SK-N-SH (cell line): Measurements from ENCODE around the gene RFTN1. TPM values are rescaled to one million over a fixed set of nuclear protein-coding genes. Genes with fewer than 3 reads are reported as not detected.
"Not testable (repeated sequence)": the region's sequence is repeated elsewhere in the genome, so short reads cannot be mapped to it uniquely, and the experiment has no call there.

Source experiments
- CTCF ChIA-PET: fragments of 300-600, 350-600 bp; formaldehyde crosslinking; extraction: SDS; loops from one replicate; lab custom pipeline; 2021; lab: Yijun Ruan, JAX
- POLR2A ChIA-PET: fragments of 350-600 bp; sonication (Branson Sonifier 250); formaldehyde crosslinking; extraction: SDS; loops from one replicate; lab custom pipeline; 2020; ENCODE audit warnings: antibody characterized with exemption, inconsistent platforms; lab: Yijun Ruan, JAX
- DNase-seq: peaks from one replicate; pipeline ENCODE4 v3.0.0; 2012
- H2AFZ ChIP-seq: fragments of 200-600 bp; sonication (generic); 2 replicates; pipeline ENCODE4 v1.8.1; 2016; ENCODE audit warnings: antibody characterized with exemption, mild to moderate bottlenecking, low read depth
- H3F3A ChIP-seq: fragments of 200-600 bp; sonication (generic); replicated peaks from 2 replicates; pipeline ENCODE3; 2016; ENCODE audit warnings: antibody characterized with exemption, mild to moderate bottlenecking; ENCODE audit not compliant: insufficient read depth
- H3K27ac ChIP-seq, 2 experiments: fragments of 200-500 bp in 1 of 2; fragments of 200-600 bp in 1 of 2; sonication (Bioruptor generic) in 1 of 2; sonication (generic), shearing (Covaris generic) in 1 of 2; 2 replicates each; pipeline versions ENCODE4 v1.5.1 to v1.6.1; 2014 to 2016; ENCODE audit warnings: low read depth in 2 of 2, inconsistent platforms in 1 of 2, low read length in 1 of 2, mild to moderate bottlenecking in 1 of 2, mixed read lengths in 1 of 2
- H3K27me3 ChIP-seq: fragments of 200-600 bp; sonication (generic), shearing (Covaris generic); 2 replicates; pipeline ENCODE4 v1.6.1; 2016; ENCODE audit warnings: mixed run types; ENCODE audit not compliant: insufficient read depth
- H3K36me3 ChIP-seq, 2 experiments: fragments of 200-500 bp in 1 of 2; fragments of 200-600 bp in 1 of 2; sonication (Bioruptor generic) in 1 of 2; sonication (generic) in 1 of 2; replicated peaks in 1 of 2; 2 replicates each; pipeline versions ENCODE3 to v1.5.1; 2014 to 2016; ENCODE audit warnings: low read length in 1 of 2, mild to moderate bottlenecking in 1 of 2; ENCODE audit not compliant: insufficient read depth in 2 of 2, control insufficient read depth in 1 of 2
- H3K4me1 ChIP-seq, 2 experiments: fragments of 200-500 bp in 1 of 2; fragments of 200-600 bp in 1 of 2; sonication (Bioruptor generic) in 1 of 2; sonication (generic), shearing (Covaris generic) in 1 of 2; 2 replicates each; pipeline versions ENCODE4 v1.5.1 to v1.6.1; 2014 to 2016; ENCODE audit warnings: low read depth in 1 of 2, low read length in 1 of 2, mixed run types in 1 of 2; ENCODE audit not compliant: insufficient read depth in 2 of 2, control insufficient read depth in 1 of 2
- H3K4me2 ChIP-seq: fragments of 200-600 bp; sonication (generic), shearing (Covaris generic); 2 replicates; pipeline ENCODE4 v1.6.1; 2017; ENCODE audit warnings: mixed run types
- H3K4me3 ChIP-seq, 2 experiments: fragments of 200-500 bp in 1 of 2; fragments of 200-600 bp in 1 of 2; sonication (Bioruptor generic) in 1 of 2; sonication (generic), shearing (Covaris generic) in 1 of 2; 2 replicates each; pipeline versions ENCODE4 v1.5.1 to v1.8.1; 2014 to 2016; ENCODE audit warnings: low read depth in 2 of 2, inconsistent platforms in 1 of 2, low read length in 1 of 2, mild to moderate bottlenecking in 1 of 2, mixed read lengths in 1 of 2, moderate library complexity in 1 of 2
- H3K79me2 ChIP-seq: fragments of 200-600 bp; sonication (generic); 2 replicates; pipeline ENCODE4 v1.8.1; 2017; ENCODE audit warnings: mild to moderate bottlenecking; ENCODE audit not compliant: insufficient read depth
- H3K9ac ChIP-seq: fragments of 200-600 bp; sonication (generic); 2 replicates; pipeline ENCODE4 v1.6.1; 2017; ENCODE audit warnings: mixed run types
- H3K9me2 ChIP-seq: fragments of 200-600 bp; sonication (generic); 2 replicates; pipeline ENCODE4 v1.6.1; 2017; ENCODE audit warnings: mixed run types
- H3K9me3 ChIP-seq: fragments of 200-600 bp; sonication (generic); 2 replicates; pipeline ENCODE4 v1.6.1; 2017; ENCODE audit warnings: mixed run types, mild to moderate bottlenecking, moderate library complexity
- H4K20me1 ChIP-seq: fragments of 200-600 bp; sonication (generic); 2 replicates; pipeline ENCODE4 v1.6.1; 2017; ENCODE audit warnings: mild to moderate bottlenecking, mixed run types; ENCODE audit not compliant: insufficient read depth
- ELF1 ChIP-seq: IDR thresholded peaks from 2 replicates; pipeline ENCODE4 v1.4.0; 2012
- EP300 ChIP-seq, 2 experiments: IDR thresholded peaks; 2 replicates each; pipeline versions ENCODE4 v1.4.0 to v1.6.1; 2012; ENCODE audit warnings: borderline replicate concordance in 1 of 2, low read depth in 1 of 2, low read length in 1 of 2
- EZH2phosphoT487 ChIP-seq: fragments of 200-600 bp; sonication (generic); IDR thresholded peaks from 2 replicates; pipeline ENCODE4 v1.6.1; 2017; ENCODE audit warnings: low read depth, mixed run types, mild to moderate bottlenecking, antibody characterized with exemption, moderate library complexity, borderline replicate concordance
- FOXJ3 ChIP-seq: sonication (generic); formaldehyde crosslinking; IDR thresholded peaks from 2 replicates; pipeline ENCODE4 v1.5.1; 2020; ENCODE audit warnings: mild to moderate bottlenecking, missing genetic modification reagents
- GATA2 ChIP-seq: sonication (generic); formaldehyde crosslinking; IDR thresholded peaks from 2 replicates; pipeline ENCODE4 v1.5.0; 2020; ENCODE audit warnings: mild to moderate bottlenecking, missing genetic modification reagents
- MEF2A ChIP-seq: IDR thresholded peaks from 2 replicates; pipeline ENCODE4 v1.4.0; 2012; ENCODE audit warnings: low read depth, borderline replicate concordance
- NFIC ChIP-seq: IDR thresholded peaks from 2 replicates; pipeline ENCODE4 v1.4.0; 2012; ENCODE audit warnings: borderline replicate concordance
- RAD21 ChIP-seq: IDR thresholded peaks from 2 replicates; pipeline ENCODE4 v1.6.1; 2012; ENCODE audit warnings: mild to moderate bottlenecking, low read length
- RCOR1 ChIP-seq: fragments of 150-350 bp; IDR thresholded peaks from 2 replicates; pipeline ENCODE4 v1.6.1; 2017; ENCODE audit warnings: antibody characterized with exemption, low read length
- TEAD4 ChIP-seq: IDR thresholded peaks from 2 replicates; pipeline ENCODE4 v1.4.0; 2012; ENCODE audit warnings: mild to moderate bottlenecking, borderline replicate concordance; ENCODE audit not compliant: insufficient read depth
- YY1 ChIP-seq: IDR thresholded peaks from 2 replicates; pipeline ENCODE4 v1.4.0; 2012; ENCODE audit warnings: low read depth, mild to moderate bottlenecking
- WGBS: methylation state at CpG from one replicate; pipeline ENCODE4 v1.1.6; 2017; ENCODE audit warnings: low lambda C conversion rate; 5-methylcytosine and 5-hydroxymethylcytosine counted together
- polyA plus RNA-seq, 3 experiments: library from polyadenylated mRNA; depleted of rRNA; stranded (reverse); fragments of >200 nt; gene quantifications; 2 replicates each; pipeline ENCODE4 v1.2.3, GENCODE V29; 2012
- TF ChIP-seq, protein P1 (sequence below): IDR thresholded peaks from 2 replicates; pipeline ENCODE4 v1.4.0; 2012; ENCODE audit warnings: low read depth, borderline replicate concordance
- TF ChIP-seq, protein P2 (sequence below): fragments of 200-600 bp; sonication (generic); IDR thresholded peaks from 2 replicates; pipeline ENCODE4 v1.6.1; 2017; ENCODE audit warnings: antibody characterized with exemption, mild to moderate bottlenecking, moderate library complexity

Gene RFTN1
- polyA plus RNA-seq, 1 of the 3 experiments (the other 2 are of a cell fraction): 21.2 TPM

DNA sequence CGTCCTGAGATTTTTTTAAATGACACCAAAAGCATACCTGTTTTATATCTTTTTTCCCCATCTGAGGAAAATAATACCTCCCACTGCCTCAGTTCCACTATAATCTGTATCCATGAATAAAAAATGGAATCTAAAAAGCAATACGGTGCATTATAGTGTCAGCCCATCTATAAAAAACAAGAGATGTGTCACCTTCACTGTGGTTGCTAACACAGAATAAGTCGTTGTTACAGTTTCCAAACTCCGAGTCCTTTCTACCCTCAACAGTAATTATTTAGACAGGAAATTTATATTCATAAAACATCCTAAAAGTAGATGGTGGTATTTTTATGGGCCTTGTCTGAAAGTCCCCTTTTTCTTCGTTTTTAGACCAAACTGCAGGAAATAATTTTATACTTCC, 19.4 kb downstream of the RFTN1 start:
- Histone ChIP-seq H3K27ac (peak overlapping the region; percentile 60 to 96), H3K27me3 (no peaks in the 10 kb centered on the region), H3K79me2 (peaks cover 34% of the 10 kb centered on the region), H3K4me3 (no peak overlapping the region), H3K4me2 (peak overlapping the region; percentile 47; the same call in 1 of the 2 replicates), H3K9ac (no peak overlapping the region), H3K36me3 (peaks cover 15 to 22% of the 10 kb centered on the region in 2 experiments), H2AFZ (no peak overlapping the region), H3K9me2 (no peaks in the 10 kb centered on the region), H3K4me1 (peaks cover 12 to 48% of the 10 kb centered on the region in 2 experiments), H3F3A (peaks cover 13% of the 10 kb centered on the region), H4K20me1 (no peaks in the 10 kb centered on the region), H3K9me3 (no peaks in the 10 kb centered on the region)
- no peak for TF ChIP-seq NFIC
- TF ChIP-seq RAD21: no peak
- TF ChIP-seq RCOR1: no peak
- TF ChIP-seq MEF2A: no peak
- ChIA-PET POLR2A (interaction anchor here (2.7 kb wide), 1 partner anchor 21 kb away, joined by 51 read pairs; the partner anchor contains the start of gene RFTN1), CTCF (interaction anchor here (0.7 to 2.2 kb wide), 6 partner anchors 14 to 204 kb away, joined by 3 to 8 read pairs (median 6); no protein-coding TSS in a partner anchor)
- no peak for DNase-seq
- WGBS: 82% methylated on average over 5 of the region's 5 CpGs

DNA sequence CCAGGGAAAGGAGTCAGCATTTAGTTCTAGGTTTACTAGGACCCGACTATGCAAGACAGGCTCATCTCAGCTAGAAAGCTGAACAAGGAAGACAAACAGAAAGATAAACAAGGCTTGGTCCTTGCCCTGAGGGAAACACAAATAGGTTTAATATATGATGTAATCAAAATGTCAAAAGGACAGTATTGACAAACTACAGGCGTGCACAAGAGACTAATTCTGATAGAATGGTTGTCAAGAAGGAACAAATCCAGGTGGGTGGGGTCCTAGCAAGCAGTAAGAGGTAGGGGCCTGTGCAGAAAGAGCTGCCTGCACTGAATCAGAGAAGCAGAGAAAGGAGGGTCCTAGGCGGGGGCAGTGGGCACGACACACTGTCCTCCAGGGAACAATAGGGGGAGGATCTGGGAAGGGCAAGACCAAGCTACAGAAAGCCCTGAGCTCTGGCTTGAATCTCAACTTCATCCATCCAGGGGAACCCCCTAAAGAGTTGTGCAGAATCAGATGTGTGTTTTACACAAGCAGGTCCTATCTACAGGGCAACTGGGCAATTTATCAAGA, 23.4 kb downstream of the RFTN1 start:
- 63% methylated on average over 4 of the region's 4 CpGs for WGBS

DNA sequence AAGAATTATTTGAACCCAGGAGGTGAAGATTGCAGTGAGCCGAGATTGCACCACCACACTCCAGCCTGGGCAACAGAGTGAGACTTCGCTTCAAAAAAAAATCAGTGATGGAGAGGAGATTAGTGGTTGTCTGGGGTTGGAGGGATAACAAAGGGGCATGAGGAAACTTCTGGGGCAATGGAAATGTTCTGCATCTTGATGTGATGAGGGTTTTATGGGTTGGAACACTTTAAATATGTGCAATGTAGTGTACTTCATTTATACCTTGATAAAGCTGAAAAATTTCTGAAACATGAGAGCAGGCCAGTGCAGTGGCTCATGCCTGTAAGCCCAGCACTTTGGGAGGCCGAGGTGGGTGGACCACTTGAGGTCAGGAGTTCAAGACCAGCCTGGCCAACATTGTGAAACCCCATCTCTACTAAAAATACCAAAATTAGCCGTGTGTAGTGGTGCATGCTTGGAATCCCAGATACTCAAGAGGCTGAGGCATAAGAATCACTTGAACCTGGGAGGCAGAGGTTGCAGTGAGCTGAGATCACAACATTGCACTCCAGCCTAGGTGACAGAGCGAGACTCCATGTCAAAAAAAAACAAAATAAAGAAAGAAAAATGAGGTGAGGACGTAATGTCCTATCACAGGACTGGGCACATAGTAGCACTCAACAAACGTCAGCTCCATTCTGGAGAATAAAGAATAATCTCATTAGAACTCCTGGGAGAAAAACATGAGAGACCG, 24.0 kb downstream of the RFTN1 start:
- Histone ChIP-seq H3K36me3 (peaks cover 15 to 20% of the 10 kb centered on the region in 2 experiments), H3K27ac (peak overlapping the region in 1 of 2 experiments; percentile 78; a peak in 2 of 4 replicates), H3K4me1 (peaks cover 3 to 27% of the 10 kb centered on the region in 2 experiments; a peak in 3 of 4 replicates), H3K79me2 (peaks cover 14% of the 10 kb centered on the region; the same call in 1 of the 2 replicates)
- not testable (repeated sequence) for H3K9me2 ChIP-seq, H3K9me3 ChIP-seq, H3K9ac ChIP-seq, H3K4me3 ChIP-seq, H3F3A ChIP-seq, H3K4me2 ChIP-seq, H2AFZ ChIP-seq, DNase-seq, H3K27me3 ChIP-seq, H4K20me1 ChIP-seq
- POLR2A ChIA-PET: interaction anchor here (0.9 to 2.2 kb wide), 4 partner anchors 8 to 27 kb away, joined by 3 to 18 read pairs (median 4); partner anchors contain the start of gene RFTN1
- WGBS: 88% methylated on average over 8 of the region's 8 CpGs
- CTCF ChIA-PET: interaction anchor here (2.6 kb wide), 1 partner anchor 199 kb away, joined by 11 read pairs; no protein-coding TSS in a partner anchor

More for the DNA sequence above, 23.4 kb downstream of the RFTN1 start:
- Histone ChIP-seq H3K9me3 (no peaks in the 10 kb centered on the region), H2AFZ (no peak overlapping the region), H3K79me2 (peaks cover 14% of the 10 kb centered on the region; the same call in 1 of the 2 replicates), H3K9ac (no peak overlapping the region), H3K27me3 (no peaks in the 10 kb centered on the region), H3K4me1 (peaks cover 6 to 32% of the 10 kb centered on the region in 2 experiments), H3K4me2 (no peak overlapping the region), H4K20me1 (no peaks in the 10 kb centered on the region), H3K36me3 (peaks cover 15 to 20% of the 10 kb centered on the region in 2 experiments), H3K4me3 (no peak overlapping the region), H3K9me2 (no peaks in the 10 kb centered on the region), H3K27ac (peak overlapping the region in 1 of 2 experiments; percentile 78; a peak in 2 of 4 replicates), H3F3A (peaks cover 5% of the 10 kb centered on the region)
- TF ChIP-seq GATA2 (CRISPR knock-in tag) (peak; percentile 54), YY1 (no peak), FOXJ3 (CRISPR knock-in tag) (peak; percentile 58; the same call in 1 of the 2 replicates), ELF1 (no peak), MEF2A (no peak), EP300 (IDR thresholded peaks at IDR 0.05; ENCODE audit: borderline replicate concordance in 1 of 2, low read depth in 1 of 2, low read length in 1 of 2) (peak in 1 of 2 experiments; percentile 63; a peak in 1 of 4 replicates), EZH2phosphoT487 (no peak), TEAD4 (no peak), NFIC (no peak), RCOR1 (0 out of 2 replicates have a peak, but pooled peaks have one; percentile 28)
- TF ChIP-seq, protein P1, sequence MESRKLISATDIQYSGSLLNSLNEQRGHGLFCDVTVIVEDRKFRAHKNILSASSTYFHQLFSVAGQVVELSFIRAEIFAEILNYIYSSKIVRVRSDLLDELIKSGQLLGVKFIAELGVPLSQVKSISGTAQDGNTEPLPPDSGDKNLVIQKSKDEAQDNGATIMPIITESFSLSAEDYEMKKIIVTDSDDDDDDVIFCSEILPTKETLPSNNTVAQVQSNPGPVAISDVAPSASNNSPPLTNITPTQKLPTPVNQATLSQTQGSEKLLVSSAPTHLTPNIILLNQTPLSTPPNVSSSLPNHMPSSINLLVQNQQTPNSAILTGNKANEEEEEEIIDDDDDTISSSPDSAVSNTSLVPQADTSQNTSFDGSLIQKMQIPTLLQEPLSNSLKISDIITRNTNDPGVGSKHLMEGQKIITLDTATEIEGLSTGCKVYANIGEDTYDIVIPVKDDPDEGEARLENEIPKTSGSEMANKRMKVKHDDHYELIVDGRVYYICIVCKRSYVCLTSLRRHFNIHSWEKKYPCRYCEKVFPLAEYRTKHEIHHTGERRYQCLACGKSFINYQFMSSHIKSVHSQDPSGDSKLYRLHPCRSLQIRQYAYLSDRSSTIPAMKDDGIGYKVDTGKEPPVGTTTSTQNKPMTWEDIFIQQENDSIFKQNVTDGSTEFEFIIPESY: no peak
- TF ChIP-seq, protein P2, sequence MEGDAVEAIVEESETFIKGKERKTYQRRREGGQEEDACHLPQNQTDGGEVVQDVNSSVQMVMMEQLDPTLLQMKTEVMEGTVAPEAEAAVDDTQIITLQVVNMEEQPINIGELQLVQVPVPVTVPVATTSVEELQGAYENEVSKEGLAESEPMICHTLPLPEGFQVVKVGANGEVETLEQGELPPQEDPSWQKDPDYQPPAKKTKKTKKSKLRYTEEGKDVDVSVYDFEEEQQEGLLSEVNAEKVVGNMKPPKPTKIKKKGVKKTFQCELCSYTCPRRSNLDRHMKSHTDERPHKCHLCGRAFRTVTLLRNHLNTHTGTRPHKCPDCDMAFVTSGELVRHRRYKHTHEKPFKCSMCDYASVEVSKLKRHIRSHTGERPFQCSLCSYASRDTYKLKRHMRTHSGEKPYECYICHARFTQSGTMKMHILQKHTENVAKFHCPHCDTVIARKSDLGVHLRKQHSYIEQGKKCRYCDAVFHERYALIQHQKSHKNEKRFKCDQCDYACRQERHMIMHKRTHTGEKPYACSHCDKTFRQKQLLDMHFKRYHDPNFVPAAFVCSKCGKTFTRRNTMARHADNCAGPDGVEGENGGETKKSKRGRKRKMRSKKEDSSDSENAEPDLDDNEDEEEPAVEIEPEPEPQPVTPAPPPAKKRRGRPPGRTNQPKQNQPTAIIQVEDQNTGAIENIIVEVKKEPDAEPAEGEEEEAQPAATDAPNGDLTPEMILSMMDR: no peak
- ChIA-PET CTCF (interaction anchor here (2.6 kb wide), 1 partner anchor 200 kb away, joined by 11 read pairs; no protein-coding TSS in a partner anchor), POLR2A (interaction anchor here (0.9 to 2.2 kb wide), 5 partner anchors 8 to 29 kb away, joined by 3 to 18 read pairs (median 3); partner anchors contain the start of gene RFTN1)
- DNase-seq: peak; percentile 33
